ENCODE data around the gene DPP6.

Gene DPP6

GRCh38 chr7:154852205-154852604 lies 800.0 kb downstream of the DPP6 start:
- no peak for DNase-seq

- no peak for DNase-seq
Measured at GRCh38 chr7:154853063-154853726, 801.0 kb downstream of the DPP6 start.

DNA sequence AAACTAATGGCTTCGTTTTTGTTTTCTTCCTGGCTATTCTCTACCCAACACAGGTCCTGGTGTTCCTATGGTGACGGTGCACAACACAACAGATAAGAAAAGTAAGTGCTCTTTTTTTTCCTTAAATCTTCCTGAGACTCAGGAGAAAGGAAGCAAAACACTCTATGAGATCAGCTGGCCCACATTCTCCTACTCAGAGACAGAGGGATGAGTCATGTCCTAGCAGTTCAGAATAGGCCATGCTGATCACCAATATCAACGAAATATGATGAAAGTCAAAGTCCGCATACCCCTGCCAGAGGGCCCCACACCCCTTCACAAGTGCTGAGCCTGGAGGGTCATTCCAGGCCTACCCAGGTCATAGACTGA lies 801.5 kb downstream of the DPP6 start:
- DNase-seq: no peak

GRCh38 chr7:154854836-154855235 lies 802.6 kb downstream of the DPP6 start:
- no peak for DNase-seq

- DNase-seq: no peak
Measured at GRCh38 chr7:154855366-154855765, 803.2 kb downstream of the DPP6 start.

DNA sequence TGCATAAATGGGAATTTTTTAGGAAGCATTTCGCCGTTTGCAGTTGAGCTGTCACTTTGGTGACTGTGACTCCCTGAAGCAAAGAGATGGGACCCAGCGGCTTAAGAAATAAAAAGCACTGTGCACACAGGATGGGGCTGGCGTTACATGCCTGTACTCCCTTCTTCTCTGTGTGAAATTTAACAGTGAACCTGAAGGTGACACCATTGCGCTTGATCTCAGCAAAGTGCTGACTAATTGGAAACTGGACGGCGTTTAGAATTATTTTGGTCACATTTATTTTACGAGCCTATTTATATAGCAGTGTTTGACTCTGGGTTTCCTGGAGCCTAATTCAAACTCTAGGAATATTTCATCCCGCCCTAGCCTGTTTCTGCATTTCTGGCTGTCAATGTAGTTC lies 804.5 kb downstream of the DPP6 start:
- DNase-seq: no peak

DNA sequence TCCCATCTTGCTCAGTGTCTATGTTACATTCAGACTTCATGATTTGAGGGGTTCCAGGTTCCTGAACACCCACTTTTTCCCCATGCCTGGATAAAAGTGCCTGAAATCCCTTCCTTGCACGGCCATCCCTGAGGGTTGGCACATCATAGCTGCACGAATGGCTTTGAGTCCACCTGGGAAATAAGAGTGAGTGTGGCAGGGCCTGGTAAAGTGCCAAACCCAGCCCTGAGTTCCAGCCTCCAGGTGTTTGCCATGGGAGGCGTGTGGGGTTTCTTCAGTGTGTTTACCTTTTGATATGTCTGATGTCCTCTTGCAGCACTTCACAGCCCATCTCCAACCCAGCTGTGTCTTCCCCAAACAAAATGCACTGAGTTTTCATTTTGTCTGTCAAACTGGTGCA lies 805.0 kb downstream of the DPP6 start:
- no peak for DNase-seq

DNA sequence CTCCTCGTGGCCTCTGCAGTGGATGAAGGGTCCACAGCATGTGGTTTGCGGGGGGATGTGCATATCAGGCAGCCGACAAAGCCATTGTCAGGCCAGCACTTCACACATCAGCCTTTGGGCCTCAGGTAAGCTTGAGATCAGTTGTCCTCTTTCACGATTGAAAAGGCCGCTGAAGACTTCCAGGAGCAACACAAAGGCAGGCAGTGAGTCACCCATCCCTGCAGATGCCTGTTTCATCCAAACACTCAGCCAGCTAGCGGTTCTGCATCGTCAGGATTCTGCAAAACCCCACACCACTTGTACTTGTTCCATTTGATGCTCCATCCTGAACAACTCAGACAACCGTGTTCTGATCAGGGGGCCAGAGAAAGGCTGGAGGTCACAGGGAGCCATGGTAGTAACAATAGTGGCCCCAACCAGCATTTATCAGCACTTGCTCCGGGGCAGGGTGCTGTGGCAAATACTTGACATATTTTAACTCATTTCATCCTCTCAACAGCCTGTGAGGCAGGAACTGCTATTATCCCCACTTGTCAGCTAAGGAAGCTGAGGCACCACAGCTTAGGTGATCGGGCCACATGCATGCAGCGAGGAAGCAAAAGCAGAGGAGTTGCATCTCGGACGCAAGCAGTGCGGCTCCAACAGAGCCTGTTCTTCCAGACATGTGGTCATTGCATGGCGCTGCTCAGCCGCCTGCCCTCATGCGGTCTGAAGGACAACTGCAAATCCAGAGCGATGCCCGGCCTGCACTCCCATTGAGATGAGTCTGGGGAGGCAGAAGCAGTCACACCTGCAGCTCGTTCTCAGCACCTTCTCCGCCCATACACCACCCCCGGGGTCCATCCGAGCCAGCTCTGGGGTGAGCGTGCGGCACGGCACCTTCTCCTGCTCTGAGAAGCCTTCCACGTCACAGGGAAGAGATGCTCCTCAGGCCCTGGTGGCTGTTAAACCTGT lies 805.8 kb downstream of the DPP6 start:
- no peak for DNase-seq

- DNase-seq: no peak
Measured at GRCh38 chr7:154858836-154859537, 806.8 kb downstream of the DPP6 start.

DNA sequence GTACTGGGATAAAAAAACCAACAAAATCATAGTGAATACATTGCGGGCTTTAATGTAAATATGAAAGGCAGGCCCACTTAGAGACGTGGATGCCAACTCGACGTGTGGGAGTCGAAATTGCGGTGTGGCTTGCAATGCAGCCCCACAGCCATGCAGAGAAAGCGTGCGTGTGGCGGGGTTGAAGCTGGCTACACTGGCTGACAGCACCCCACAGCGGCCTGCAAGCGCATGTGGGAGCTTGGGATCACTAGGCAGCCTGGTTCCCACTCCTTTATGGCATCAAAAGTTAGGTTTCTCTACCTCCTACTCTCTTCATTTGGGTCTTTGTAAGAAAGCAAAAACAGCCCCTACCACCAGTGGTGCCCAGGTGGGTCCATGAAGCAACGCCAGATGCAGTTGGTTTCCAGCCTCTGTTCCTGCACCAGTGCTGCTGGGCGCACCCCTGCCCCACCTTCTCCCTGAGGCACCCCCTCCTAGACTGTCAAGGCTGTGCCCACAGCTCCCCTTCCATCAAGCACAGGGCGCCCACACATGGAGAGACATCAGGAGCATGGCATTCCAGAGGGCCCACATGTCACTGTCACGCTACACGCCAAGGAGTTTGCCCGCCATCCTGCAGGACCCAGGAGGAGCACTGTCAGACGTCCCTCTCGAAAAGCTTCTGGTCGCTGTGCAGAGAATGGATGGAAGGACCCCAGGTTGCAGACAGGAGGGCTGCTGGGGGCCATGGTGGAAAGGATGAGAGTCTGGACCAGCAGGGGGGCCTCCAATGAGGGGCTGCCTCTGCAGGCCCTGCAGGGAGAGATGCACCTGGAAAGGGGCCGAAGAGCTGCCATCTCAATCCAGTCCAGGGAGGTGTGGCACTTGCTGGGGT lies 807.8 kb downstream of the DPP6 start:
- DNase-seq: no peak

DNA sequence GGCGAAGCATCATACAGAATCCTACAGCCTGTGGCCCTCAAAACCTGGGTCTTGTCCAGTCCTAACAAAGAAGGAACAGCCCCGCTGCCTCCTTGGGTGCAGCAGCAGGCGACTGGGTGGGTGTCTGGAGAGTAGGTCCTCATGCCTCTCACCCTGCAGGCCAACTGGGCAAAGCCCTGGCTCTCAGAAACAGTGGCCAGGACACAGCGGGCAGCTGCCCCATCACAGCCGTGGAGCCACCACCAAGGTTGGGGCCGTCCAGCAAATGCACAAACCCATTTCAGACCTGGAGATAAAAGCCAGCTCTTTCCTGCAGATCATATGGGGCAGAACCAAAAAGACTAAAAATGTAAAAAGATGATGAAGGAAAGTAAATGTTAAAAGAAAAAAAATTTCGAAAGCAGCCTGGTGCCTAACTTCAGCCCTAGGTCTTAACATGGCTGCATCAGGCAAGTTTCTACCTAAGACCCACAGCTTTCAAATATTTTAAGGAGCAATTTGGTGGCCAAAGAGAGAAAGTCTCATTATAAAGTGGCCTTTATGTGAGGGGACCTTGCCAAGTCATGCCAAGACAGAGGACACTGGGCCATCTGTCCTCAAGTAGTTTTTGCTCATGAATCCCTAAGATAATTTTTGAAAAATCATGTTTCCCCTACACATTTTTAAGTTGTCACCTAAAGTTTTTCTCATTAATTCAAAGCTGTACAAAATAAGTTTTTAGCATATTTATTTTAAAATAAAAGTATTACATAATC lies 808.6 kb downstream of the DPP6 start:
- no peak for DNase-seq

- no peak for DNase-seq
Measured at GRCh38 chr7:154861589-154861988, 809.4 kb downstream of the DPP6 start.

GRCh38 chr7:154862153-154862791 lies 810.1 kb downstream of the DPP6 start:
- DNase-seq: no peak

GRCh38 chr7:154863766-154864522 lies 811.7 kb downstream of the DPP6 start:
- no peak for DNase-seq

DNA sequence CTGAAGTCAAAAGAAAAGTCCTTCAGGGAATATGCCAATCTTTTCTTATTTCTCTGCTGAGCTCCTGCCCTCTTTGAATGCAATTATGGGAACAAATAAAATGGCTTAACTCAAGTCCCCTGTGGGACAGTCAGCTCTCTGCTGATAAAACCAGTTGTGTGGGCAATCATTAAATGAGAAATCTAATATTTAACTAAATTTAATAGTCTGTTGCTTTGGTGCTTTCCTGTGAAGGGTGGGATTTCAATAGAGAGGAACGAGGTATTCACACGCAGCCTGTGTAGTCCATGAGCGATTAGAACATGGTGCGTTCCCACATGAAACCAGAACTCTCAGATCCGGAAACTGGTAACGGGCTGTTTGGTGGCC lies 812.3 kb downstream of the DPP6 start:
- no peak for DNase-seq

GRCh38 chr7:154865984-154866685 lies 813.9 kb downstream of the DPP6 start:
- no peak for DNase-seq

GRCh38 chr7:154867068-154867467 lies 814.9 kb downstream of the DPP6 start:
- DNase-seq: no peak

- no peak for DNase-seq
Measured at GRCh38 chr7:154868921-154869320, 816.7 kb downstream of the DPP6 start.

DNA sequence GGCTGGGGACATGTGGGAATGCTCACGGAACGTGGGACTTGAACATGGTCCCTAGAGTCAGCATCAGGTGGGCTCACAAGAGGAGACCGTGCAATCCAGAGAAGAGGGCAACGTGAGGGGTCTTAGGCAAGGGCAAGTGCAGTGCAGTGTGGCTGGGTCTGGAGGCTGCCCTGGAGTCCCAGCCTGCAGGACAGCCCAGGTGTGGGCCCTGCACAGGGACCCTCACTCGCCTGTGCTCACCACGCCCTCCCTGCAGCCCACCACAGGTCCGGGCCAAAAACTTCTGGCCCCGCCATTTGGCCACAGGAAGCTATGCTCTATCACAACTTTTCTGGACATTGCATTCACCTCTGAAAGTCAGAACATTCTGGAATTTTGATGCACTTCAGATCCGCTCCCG lies 817.2 kb downstream of the DPP6 start:
- DNase-seq: no peak

DNA sequence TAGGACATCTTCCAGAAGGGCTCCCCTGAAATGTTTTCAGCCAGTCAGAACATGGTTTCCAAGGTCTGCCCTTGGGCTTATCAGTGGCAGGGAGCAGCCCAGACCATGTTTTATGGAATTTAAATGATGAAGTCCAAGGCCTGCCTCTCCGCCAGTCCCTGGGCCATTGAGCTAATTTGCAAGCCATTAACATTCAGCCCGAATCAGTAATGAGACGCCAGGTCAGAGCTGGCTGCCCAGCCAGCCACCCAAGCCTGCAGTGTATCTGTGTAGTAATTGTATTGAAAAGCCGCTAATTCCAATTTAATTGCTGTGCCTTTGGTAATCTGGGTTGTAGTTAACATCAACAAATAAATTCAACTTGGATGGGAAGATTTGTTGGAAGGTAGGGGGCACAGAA lies 819.3 kb downstream of the DPP6 start:
- DNase-seq: no peak

Data from activated gamma-delta T cell treated with Interleukin-2 at 50 U/mL for 16 hours (primary cell).